ENCODE results near the gene RNF187. TPM values are rescaled to one million over a fixed set of nuclear protein-coding genes. Genes with fewer than 3 reads are reported as not detected.

RNF187 gene
- polyA plus RNA-seq, 2 of the 4 experiments (the other 2 are of a cell fraction): 64.5 to 82.8 TPM

GRCh38 chr1:228542376-228542775 is 55.2 kb downstream of the RNF187 start:
- Histone ChIP-seq H3K27ac (no peak overlapping the region), H3K9me3 (no peaks in the 10 kb centered on the region), H3K4me2 (no peak overlapping the region), H3K4me3 (no peak overlapping the region), H3K4me1 (no peaks in the 10 kb centered on the region)
- DNase-seq (ENCODE audit: low read depth in 1 of 2, low spot score in 1 of 2) (no peak), ATAC-seq (no peak), FAIRE-seq (no peak)
- TF ChIP-seq PBX3 (IDR thresholded peaks at IDR 0.05): no peak
- no peak for TF ChIP-seq NPAS2 (CRISPR knock-in tag; IDR thresholded peaks at IDR 0.05; ENCODE audit: borderline replicate concordance)
- no peak for TF ChIP-seq REST (IDR thresholded peaks at IDR 0.05)
- TF ChIP-seq JUNB (IDR thresholded peaks at IDR 0.05): no peak
- TF ChIP-seq HOXB13 (CRISPR knock-in tag; IDR thresholded peaks at IDR 0.05; ENCODE audit: low read depth): no peak
- no peak for TF ChIP-seq ELK1 (IDR thresholded peaks at IDR 0.05; ENCODE audit: low read depth, low read length)
- TF ChIP-seq GATA3 (IDR thresholded peaks at IDR 0.05; ENCODE audit: borderline replicate concordance): no peak
- no peak for TF ChIP-seq POLR2A (IDR thresholded peaks at IDR 0.05; ENCODE audit: low read length)
- no peak for TF ChIP-seq EHMT2 (IDR thresholded peaks at IDR 0.05; ENCODE audit: low read depth)
- TF ChIP-seq MYC (IDR thresholded peaks at IDR 0.05; ENCODE audit: borderline replicate concordance, low read length): no peak
- WGBS (ENCODE audit: missing lambda C conversion rate): 14% methylated on average over 2 of the region's 2 CpGs
- POLR2A ChIA-PET: no interaction called here
- CTCF ChIA-PET: no interaction called here

GRCh38 chr1:228542981-228543380 is 55.8 kb downstream of the RNF187 start:
- FAIRE-seq: no peak
- Histone ChIP-seq H3K4me2 (no peak overlapping the region), H3K4me3 (no peak overlapping the region), H3K9me3 (no peaks in the 10 kb centered on the region), H3K27ac (no peak overlapping the region), H3K4me1 (no peaks in the 10 kb centered on the region)
- DNase-seq (ENCODE audit: low read depth in 1 of 2, low spot score in 1 of 2): no peak
- WGBS (ENCODE audit: missing lambda C conversion rate): 9% methylated on average over 5 of the region's 5 CpGs
- POLR2A ChIA-PET: no interaction called here
- ATAC-seq: no peak
- CTCF ChIA-PET: no interaction called here
- no peak for TF ChIP-seq HMGXB4 (CRISPR knock-in tag; IDR thresholded peaks at IDR 0.05; ENCODE audit: borderline replicate concordance)
- no peak for TF ChIP-seq MAFK (IDR thresholded peaks at IDR 0.05; ENCODE audit: partially characterized antibody)
- no peak for TF ChIP-seq MAZ (IDR thresholded peaks at IDR 0.05; ENCODE audit: borderline replicate concordance, low read depth, low read length)
- no peak for TF ChIP-seq MYC (IDR thresholded peaks at IDR 0.05; ENCODE audit: borderline replicate concordance, low read length)

- no peak for DNase-seq (ENCODE audit: low read depth in 1 of 2, low spot score in 1 of 2)
- no peak overlapping the region for H3K4me2 ChIP-seq
- no peak for TF ChIP-seq MYC (IDR thresholded peaks at IDR 0.05; ENCODE audit: borderline replicate concordance, low read length)
- TF ChIP-seq EP300 (IDR thresholded peaks at IDR 0.05): no peak
- no peak for TF ChIP-seq FOXS1 (CRISPR knock-in tag; IDR thresholded peaks at IDR 0.05)
- no peak for TF ChIP-seq JUNB (IDR thresholded peaks at IDR 0.05)
- no peak for TF ChIP-seq NFE2L2 (conservative IDR thresholded peaks at IDR 0.05; ENCODE audit: low read length)
- TF ChIP-seq ESRRA (IDR thresholded peaks at IDR 0.05; ENCODE audit: borderline replicate concordance, low read length): no peak
- no peak for TF ChIP-seq GATA3 (IDR thresholded peaks at IDR 0.05; ENCODE audit: borderline replicate concordance)
- no peak for TF ChIP-seq RNF2 (IDR thresholded peaks at IDR 0.05; ENCODE audit: borderline replicate concordance, low read depth)
- TF ChIP-seq POLR2AphosphoS2 (conservative IDR thresholded peaks at IDR 0.05; ENCODE audit: low read length): no peak
- TF ChIP-seq CTCF (IDR thresholded peaks at IDR 0.05): no peak
- TF ChIP-seq RAD21 (conservative IDR thresholded peaks at IDR 0.05 in 1 of 2, IDR thresholded peaks at IDR 0.05 in 1 of 2): no peak
- 31% methylated on average over 3 of the region's 3 CpGs for WGBS (ENCODE audit: missing lambda C conversion rate)
- H3K27ac ChIP-seq: no peak overlapping the region
- no peaks in the 10 kb centered on the region for H3K4me1 ChIP-seq
- ATAC-seq: no peak
- H3K4me3 ChIP-seq: no peak overlapping the region
- no peaks in the 10 kb centered on the region for H3K9me3 ChIP-seq
- CTCF ChIA-PET: no interaction called here
- FAIRE-seq: no peak
- POLR2A ChIA-PET: no interaction called here
These were observed 56.2 kb downstream of the RNF187 start for GRCh38 chr1:228543396-228543795.

Measured in A549 (cell line).